Hepatocyte (in vitro differentiated cells): ENCODE results near the gene ZC3H10. TPM values are rescaled to one million over a fixed set of nuclear protein-coding genes. Genes with fewer than 3 reads are reported as not detected.

Source experiments
- DNase-seq: peaks from one replicate; pipeline ENCODE4 v3.0.0-alpha.2; 2016; ENCODE audit warnings: low spot score
- H2AFZ ChIP-seq: fragments of 200-600 bp; sonication (generic); 2 replicates; pipeline ENCODE4 v1.6.0; 2016; ENCODE audit warnings: antibody characterized with exemption, mild to moderate bottlenecking
- H3K27ac ChIP-seq: fragments of 200-600 bp; sonication (generic); 2 replicates; pipeline ENCODE4 v1.5.1; 2016; ENCODE audit warnings: mild to moderate bottlenecking
- H3K27me3 ChIP-seq: fragments of 200-600 bp; sonication (generic); 2 replicates; pipeline ENCODE4 v1.6.1; 2016
- H3K36me3 ChIP-seq: fragments of 200-600 bp; sonication (generic); replicated peaks from 2 replicates; pipeline ENCODE4 v1.5.1; 2016; ENCODE audit warnings: low read depth; ENCODE audit not compliant: insufficient read depth
- H3K4me1 ChIP-seq: fragments of 200-600 bp; sonication (generic); 2 replicates; pipeline ENCODE4 v1.5.1; 2016; ENCODE audit warnings: mild to moderate bottlenecking, moderate library complexity; ENCODE audit not compliant: insufficient read depth
- H3K4me2 ChIP-seq: fragments of 200-600 bp; sonication (generic); 2 replicates; pipeline ENCODE4 v1.6.0; 2016
- H3K4me3 ChIP-seq: fragments of 200-600 bp; sonication (generic); 2 replicates; pipeline ENCODE4 v1.5.1; 2016; ENCODE audit warnings: mild to moderate bottlenecking
- H3K79me2 ChIP-seq: fragments of 200-600 bp; sonication (generic); 2 replicates; pipeline ENCODE4 v1.6.0; 2017; ENCODE audit warnings: mild to moderate bottlenecking
- H3K9me2 ChIP-seq: fragments of 200-600 bp; sonication (generic); replicated peaks from 2 replicates; pipeline ENCODE4 v1.6.0; 2017; ENCODE audit warnings: mild to moderate bottlenecking; ENCODE audit not compliant: insufficient read depth
- H3K9me3 ChIP-seq: fragments of 200-600 bp; sonication (generic); 2 replicates; pipeline ENCODE4 v1.5.1; 2016; ENCODE audit warnings: low read depth, mild to moderate bottlenecking
- H4K20me1 ChIP-seq: fragments of 200-600 bp; sonication (generic); 2 replicates; pipeline ENCODE4 v1.6.0; 2016; ENCODE audit warnings: mild to moderate bottlenecking; ENCODE audit not compliant: insufficient read depth, poor library complexity, severe bottlenecking
- CTCF ChIP-seq: fragments of 200-600 bp; sonication (generic); IDR thresholded peaks from 2 replicates; pipeline ENCODE4 v1.5.1; 2016; ENCODE audit warnings: antibody characterized with exemption, mild to moderate bottlenecking; ENCODE audit not compliant: poor library complexity
- EZH2 ChIP-seq: fragments of 200-600 bp; sonication (generic); IDR thresholded peaks from 2 replicates; pipeline ENCODE4 v1.6.1; 2016; ENCODE audit warnings: antibody characterized with exemption, mild to moderate bottlenecking, borderline replicate concordance
- EZH2phosphoT487 ChIP-seq: fragments of 200-600 bp; sonication (generic); IDR thresholded peaks from one replicate; pipeline ENCODE4 v1.6.1; 2018; ENCODE audit warnings: antibody characterized with exemption, mild to moderate bottlenecking, low read depth, moderate library complexity; ENCODE audit not compliant: unreplicated experiment, severe bottlenecking
- WGBS: methylation state at CpG from one replicate; pipeline ENCODE4 v1.1.6; 2016; ENCODE audit warnings: low lambda C conversion rate; ENCODE audit errors: missing lambda C conversion rate; 5-methylcytosine and 5-hydroxymethylcytosine counted together
- polyA plus RNA-seq: library from polyadenylated mRNA; unstranded; fragments of >200 nt; fragmentation: Nextera tagmentation; extraction: Ambion mirVana; gene quantifications from 2 replicates; pipeline ENCODE4 v1.2.1, GENCODE V29; 2016
- total RNA-seq: library from RNA; depleted of rRNA; stranded (reverse); fragments of >200 nt; gene quantifications from 2 replicates; pipeline ENCODE4 v1.2.3, GENCODE V29; 2014

ZC3H10 gene
- total and polyA plus RNA-seq, 2 experiments from 2014 or later, result 5.7 to 9.0 TPM

GRCh38 chr12:56087220-56087619 is 30.8 kb upstream of the ZC3H10 start:
- 84% methylated on average over 6 of the region's 6 CpGs for WGBS
- H2AFZ ChIP-seq, result no peak overlapping the region
- H3K9me3 ChIP-seq, result no peaks in the 10 kb centered on the region
- H3K27ac ChIP-seq, result no peak overlapping the region
- H4K20me1 ChIP-seq, result no peaks in the 10 kb centered on the region
- H3K27me3 ChIP-seq, result no peaks in the 10 kb centered on the region
- no peaks in the 10 kb centered on the region for H3K36me3 ChIP-seq
- H3K4me3 ChIP-seq, result no peak overlapping the region
- peaks cover 7% of the 10 kb centered on the region for H3K4me1 ChIP-seq
- no peak for DNase-seq
- no peaks in the 10 kb centered on the region for H3K9me2 ChIP-seq
- TF ChIP-seq CTCF, result no peak
- TF ChIP-seq EZH2, result no peak
- no peak for TF ChIP-seq EZH2phosphoT487
- no peak overlapping the region for H3K4me2 ChIP-seq
- peaks cover 33% of the 10 kb centered on the region for H3K79me2 ChIP-seq

GRCh38 chr12:56097738-56098137 is 20.3 kb upstream of the ZC3H10 start:
- Histone ChIP-seq H3K9me3 (no peaks in the 10 kb centered on the region), H4K20me1 (no peaks in the 10 kb centered on the region), H3K79me2 (no peaks in the 10 kb centered on the region), H2AFZ (no peak overlapping the region), H3K36me3 (no peaks in the 10 kb centered on the region), H3K9me2 (no peaks in the 10 kb centered on the region), H3K27ac (no peak overlapping the region), H3K4me1 (no peaks in the 10 kb centered on the region), H3K4me2 (no peak overlapping the region), H3K27me3 (no peaks in the 10 kb centered on the region), H3K4me3 (no peak overlapping the region)
- DNase-seq, result no peak
- 94% methylated on average over 6 of the region's 6 CpGs for WGBS
- TF ChIP-seq CTCF (no peak), EZH2phosphoT487 (no peak), EZH2 (no peak)

GRCh38 chr12:56098592-56098991 is 19.5 kb upstream of the ZC3H10 start:
- no peak for DNase-seq
- Histone ChIP-seq H3K9me2 (no peaks in the 10 kb centered on the region), H2AFZ (no peak overlapping the region), H3K79me2 (no peaks in the 10 kb centered on the region), H3K27me3 (no peaks in the 10 kb centered on the region), H3K27ac (no peak overlapping the region), H3K36me3 (no peaks in the 10 kb centered on the region), H3K9me3 (no peaks in the 10 kb centered on the region), H3K4me3 (no peak overlapping the region), H3K4me1 (peaks cover 4% of the 10 kb centered on the region), H4K20me1 (no peaks in the 10 kb centered on the region), H3K4me2 (no peak overlapping the region)
- TF ChIP-seq EZH2phosphoT487 (no peak), EZH2 (no peak), CTCF (no peak)
- WGBS, result 93% methylated on average over 3 of the region's 3 CpGs

GRCh38 chr12:56099787-56100186 is 18.3 kb upstream of the ZC3H10 start:
- TF ChIP-seq CTCF (no peak), EZH2phosphoT487 (no peak), EZH2 (no peak)
- no peaks in the 10 kb centered on the region for H3K27me3 ChIP-seq
- H3K4me2 ChIP-seq, result no peak overlapping the region
- no peaks in the 10 kb centered on the region for H3K9me3 ChIP-seq
- no peaks in the 10 kb centered on the region for H4K20me1 ChIP-seq
- H3K79me2 ChIP-seq, result peaks cover 1% of the 10 kb centered on the region
- H3K4me3 ChIP-seq, result no peak overlapping the region
- no peaks in the 10 kb centered on the region for H3K9me2 ChIP-seq
- H3K36me3 ChIP-seq, result no peaks in the 10 kb centered on the region
- no peak overlapping the region for H3K27ac ChIP-seq
- peaks cover 4% of the 10 kb centered on the region for H3K4me1 ChIP-seq
- WGBS, result 96% methylated on average over 4 of the region's 4 CpGs
- no peak overlapping the region for H2AFZ ChIP-seq
- DNase-seq, result no peak
